Endothelial cell of umbilical vein (primary cell): ENCODE results near the gene USP25. TPM values are rescaled to one million over a fixed set of nuclear protein-coding genes. Genes with fewer than 3 reads are reported as not detected.

Experiments
- BruUV-seq: library from RNA; stranded (reverse); fragments of 400-500 nt; replicated peaks from 2 replicates; lab custom pipeline; 2021; lab: Mats Ljungman, UMichigan
- CTCF ChIA-PET: fragments of 300-600, 350-600 bp; sonication (Branson Sonifier 250); formaldehyde crosslinking; loops from one replicate; lab custom pipeline; 2021; ENCODE audit warnings: antibody characterized with exemption, inconsistent platforms; lab: Charles Lee
- POLR2A ChIA-PET: fragments of 300-600, 350-600 bp; sonication (Branson Sonifier 250); formaldehyde crosslinking; loops from one replicate; lab custom pipeline; 2021; ENCODE audit warnings: antibody characterized with exemption, inconsistent platforms; lab: Charles Lee
- DNase-seq: peaks from one replicate; pipeline ENCODE4 v3.0.0-alpha.2; 2011; ENCODE audit warnings: low read depth, low spot score
- FAIRE-seq: peaks from 2 replicates; lab custom pipeline; 2011; peaks lifted over from hg19 to GRCh38; lab: Jason Lieb, UNC
- H2AFZ ChIP-seq: 2 replicates; pipeline ENCODE4 v1.6.0; 2012; ENCODE audit warnings: low read depth, low read length, control low read depth, inconsistent platforms
- H3K27ac ChIP-seq: 2 replicates; pipeline ENCODE4 v1.5.1; 2011; ENCODE audit warnings: low read depth, mild to moderate bottlenecking, control low read depth, low read length, moderate library complexity; ENCODE audit not compliant: insufficient read depth
- H3K27me3 ChIP-seq, 2 experiments: 2 replicates each; pipeline versions ENCODE4 v1.6.0 to v1.6.1; 2011; ENCODE audit warnings: low read length in 2 of 2, mixed read lengths in 1 of 2; ENCODE audit not compliant: control insufficient read depth in 2 of 2, insufficient read depth in 2 of 2
- H3K36me3 ChIP-seq, 2 experiments: 2 replicates in 1 of 2; 3 replicates in 1 of 2; pipeline ENCODE4 v1.5.1; 2011; ENCODE audit warnings: low read length in 2 of 2, mild to moderate bottlenecking in 1 of 2, moderate library complexity in 1 of 2; ENCODE audit not compliant: control insufficient read depth in 2 of 2, insufficient read depth in 2 of 2; ENCODE audit errors: extremely low read depth in 1 of 2
- H3K4me1 ChIP-seq: 3 replicates; pipeline ENCODE4 v1.5.1; 2011; ENCODE audit warnings: mild to moderate bottlenecking, low read length; ENCODE audit not compliant: control insufficient read depth, insufficient read depth; ENCODE audit errors: extremely low read depth
- H3K4me2 ChIP-seq: 2 replicates; pipeline ENCODE4 v1.6.1; 2011; ENCODE audit warnings: low read length, control low read depth, mixed read lengths; ENCODE audit not compliant: insufficient read depth
- H3K4me3 ChIP-seq, 3 experiments: fragments of 200-600 bp in 1 of 3; sonication (generic), shearing (Covaris generic) in 1 of 3; replicated peaks in 1 of 3; 2 replicates each; pipeline ENCODE4 v1.5.1; 2011 to 2016; ENCODE audit warnings: control low read depth in 3 of 3, low read length in 3 of 3, mild to moderate bottlenecking in 2 of 3, inconsistent platforms in 1 of 3, low read depth in 1 of 3, moderate library complexity in 1 of 3; ENCODE audit not compliant: insufficient read depth in 1 of 3
- H3K79me2 ChIP-seq: 2 replicates; pipeline ENCODE4 v1.6.0; 2012; ENCODE audit warnings: low read length, inconsistent platforms; ENCODE audit not compliant: control insufficient read depth, insufficient read depth
- H3K9ac ChIP-seq: replicated peaks from 2 replicates; pipeline ENCODE3; 2011; ENCODE audit warnings: low read length, control low read depth; ENCODE audit not compliant: insufficient read depth; ENCODE audit errors: extremely low read depth
- H3K9me1 ChIP-seq: replicated peaks from 3 replicates; pipeline ENCODE4 v1.6.0; 2011; ENCODE audit warnings: mild to moderate bottlenecking, low read length; ENCODE audit not compliant: control insufficient read depth, insufficient read depth; ENCODE audit errors: extremely low read depth
- H3K9me3 ChIP-seq: replicated peaks from 2 replicates; pipeline ENCODE4 v1.5.1; 2012; ENCODE audit warnings: low read length, inconsistent platforms; ENCODE audit not compliant: control insufficient read depth, insufficient read depth
- H4K20me1 ChIP-seq: replicated peaks from 2 replicates; pipeline ENCODE3; 2011; ENCODE audit warnings: mild to moderate bottlenecking, low read length; ENCODE audit not compliant: control insufficient read depth, insufficient read depth; ENCODE audit errors: extremely low read depth
- CTCF ChIP-seq, 2 donors: IDR thresholded peaks; 1 replicate in 1 of 2; 2 replicates in 1 of 2; pipeline ENCODE4 v1.5.1; 2011; ENCODE audit warnings: low read length in 2 of 2, mild to moderate bottlenecking in 2 of 2, moderate library complexity in 2 of 2, control low read depth in 1 of 2, inconsistent platforms in 1 of 2, low read depth in 1 of 2; ENCODE audit not compliant: insufficient read depth in 1 of 2; ENCODE audit errors: extremely low read depth in 1 of 2
- EZH2 ChIP-seq: IDR thresholded peaks from 2 replicates; pipeline ENCODE4 v1.6.1; 2012; ENCODE audit warnings: borderline replicate concordance, low read depth, mild to moderate bottlenecking, moderate library complexity, low read length, inconsistent platforms; ENCODE audit not compliant: severe bottlenecking
- FOS ChIP-seq: IDR thresholded peaks from 2 replicates; pipeline ENCODE4 v1.6.1; 2011; ENCODE audit warnings: mild to moderate bottlenecking, low read length, moderate library complexity, borderline replicate concordance; ENCODE audit not compliant: insufficient read depth
- GATA2 ChIP-seq: IDR thresholded peaks from 2 replicates; pipeline ENCODE4 v1.7.0; 2011; ENCODE audit warnings: low read depth, mild to moderate bottlenecking, moderate library complexity, mixed read lengths, low read length; ENCODE audit not compliant: insufficient read length, insufficient read depth
- JUN ChIP-seq: IDR thresholded peaks from 2 replicates; pipeline ENCODE4 v1.6.1; 2011; ENCODE audit warnings: borderline replicate concordance, low read depth; ENCODE audit not compliant: insufficient read length, insufficient read depth
- MYC ChIP-seq: IDR thresholded peaks from one replicate; pipeline ENCODE4 v1.6.1; 2011; ENCODE audit warnings: mild to moderate bottlenecking, low read depth, low read length
- POLR2A ChIP-seq: IDR thresholded peaks from 2 replicates; pipeline ENCODE4 v1.6.1; 2012; ENCODE audit warnings: low read depth, mild to moderate bottlenecking, control low read depth, low read length
- POLR2AphosphoS5 ChIP-seq: IDR thresholded peaks from 2 replicates; pipeline ENCODE4 v1.6.1; 2012; ENCODE audit warnings: low read depth, mild to moderate bottlenecking, control low read depth, low read length, moderate library complexity; ENCODE audit not compliant: insufficient read depth
- dilution Hi-C: fragments of 300-500 bp; cut with MboI; formaldehyde crosslinking; loops from one replicate; pipeline ENCODE4 v1.15.0; 2019; ENCODE audit warnings: low sequenced_read_pairs; ENCODE audit not compliant: extremely low pct_ligation_motif_present
- intact Hi-C: fragments of 100-400 bp; cut with micrococcal nuclease; formaldehyde crosslinking; loops from one replicate; pipeline ENCODE4 v1.10.0; 2022
- polyA plus RNA-seq, 4 experiments: library from polyadenylated mRNA; depleted of rRNA in 3 of 4; stranded (reverse) in 3 of 4; unstranded in 1 of 4; fragments of >200 nt; gene quantifications; 2 replicates each; pipeline versions ENCODE4 v1.2.1 to v1.2.3, GENCODE V29; 2011 to 2012; ENCODE audit warnings: missing spikeins in 1 of 4
- total RNA-seq: library from RNA; stranded (reverse); gene quantifications from 2 replicates; pipeline ENCODE4 v1.2.3, GENCODE V29; 2021
- TF ChIP-seq, protein P1 (sequence below): IDR thresholded peaks from 2 replicates; pipeline ENCODE4 v1.6.1; 2011; ENCODE audit not compliant: insufficient read depth, insufficient read length

USP25 gene
- total and polyA plus RNA-seq, 2 donors (not counting 3 experiments of a cell fraction or from before 2014, with no cell fraction given) = 14.4 to 67.5 TPM

DNA sequence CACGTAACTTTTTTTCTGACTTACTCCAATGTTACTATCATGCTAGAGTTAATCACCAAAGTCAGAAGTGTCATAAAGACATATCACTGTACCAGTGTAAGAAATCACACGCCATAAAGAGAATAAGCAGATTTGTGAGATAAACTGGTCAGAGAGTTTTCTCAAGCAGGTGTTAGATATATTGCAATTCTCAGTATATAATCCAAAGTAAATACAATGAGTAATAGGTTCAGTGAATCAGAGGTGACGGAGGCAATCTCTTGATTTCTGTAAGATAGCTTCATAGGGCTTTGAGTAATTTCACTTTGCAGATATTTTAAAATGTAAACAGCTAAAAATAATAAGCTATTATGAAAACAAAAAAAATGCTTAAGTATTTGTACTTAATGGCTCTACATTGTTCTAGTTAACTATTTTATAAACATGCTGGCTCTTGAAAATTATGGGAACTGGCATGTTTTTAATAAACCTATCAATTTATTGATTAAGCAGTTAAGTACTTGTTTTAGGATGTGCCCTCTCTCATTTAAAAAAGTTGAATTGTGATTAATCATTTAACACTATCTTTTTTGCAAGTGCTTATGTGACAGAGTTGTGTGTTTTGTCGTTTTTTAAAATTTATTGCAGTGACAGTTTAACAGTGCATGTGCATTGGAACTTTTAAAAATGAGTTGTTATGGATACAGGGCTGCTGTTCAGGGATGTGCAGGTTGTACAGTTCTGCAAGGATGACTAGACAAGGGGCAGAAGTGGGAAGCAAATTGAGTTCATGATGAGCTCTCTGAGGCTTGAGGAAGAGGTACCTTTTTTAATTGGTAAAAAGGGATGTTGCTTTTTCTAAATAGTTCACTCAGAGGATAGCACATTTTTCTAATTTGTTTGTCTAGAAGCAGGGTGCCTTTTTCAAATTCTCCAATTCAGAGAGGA is 119.1 kb downstream of the USP25 start:
- peak overlapping the region; percentile 69 for H3K27ac ChIP-seq
- BruUV-seq = no TSS peak
- no peaks in the 10 kb centered on the region for H3K9me3 ChIP-seq
- dilution Hi-C loops = no loop called here
- H3K9me1 ChIP-seq = no peaks in the 10 kb centered on the region
- H3K36me3 ChIP-seq = peaks cover 0 to 4% of the 10 kb centered on the region in 2 experiments
- H3K27me3 ChIP-seq = no peaks in the 10 kb centered on the region
- no peak for FAIRE-seq
- peak overlapping the region; percentile 74 for H3K4me2 ChIP-seq
- POLR2A ChIA-PET = no interaction called here
- no peaks in the 10 kb centered on the region for H4K20me1 ChIP-seq
- TF ChIP-seq, protein P1, sequence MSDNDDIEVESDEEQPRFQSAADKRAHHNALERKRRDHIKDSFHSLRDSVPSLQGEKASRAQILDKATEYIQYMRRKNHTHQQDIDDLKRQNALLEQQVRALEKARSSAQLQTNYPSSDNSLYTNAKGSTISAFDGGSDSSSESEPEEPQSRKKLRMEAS = no peak
- TF ChIP-seq EZH2 (no peak), POLR2AphosphoS5 (peak; percentile 44), FOS (peak; percentile 83), CTCF (IDR thresholded peaks at IDR 0.05; ENCODE audit: extremely low read depth in 1 of 2, insufficient read depth in 1 of 2, low read depth in 1 of 2, low read length in 2 of 2) (no peak), POLR2A (peak; percentile 48), MYC (no peak), GATA2 (peak; percentile 90), JUN (peak; percentile 85)
- H3K9ac ChIP-seq = peak overlapping the region; percentile 2
- CTCF ChIA-PET = interaction anchor here (1.3 to 1.5 kb wide), 4 partner anchors 11 to 120 kb away, joined by 3 to 5 read pairs (median 4); no protein-coding TSS in a partner anchor
- no peak overlapping the region for H3K4me3 ChIP-seq
- intact Hi-C loops = loop anchor here (1.0 to 10.0 kb wide), 2 partner anchors 116 to 784 kb away; partner anchors contain the start of gene NRIP1
- peaks cover 8% of the 10 kb centered on the region for H3K79me2 ChIP-seq
- H3K4me1 ChIP-seq = peaks cover 56% of the 10 kb centered on the region
- H2AFZ ChIP-seq = no peak overlapping the region
- peak; percentile 92 for DNase-seq
